22Rv1 (cell line): ENCODE results near the gene APOL2.

Experiments used
- CTCF ChIP-seq: fragments of 450-650 bp; IDR thresholded peaks from 2 replicates; pipeline ENCODE4 v1.5.1; 2017; ENCODE audit warnings: mild to moderate bottlenecking
- ZFX ChIP-seq: fragments of 450-650 bp; IDR thresholded peaks from 2 replicates; pipeline ENCODE4 v1.6.1; 2017; ENCODE audit warnings: antibody characterized with exemption, borderline replicate concordance

GRCh38 chr22:36277482-36278291 is 38.4 kb upstream of the APOL2 start:
- TF ChIP-seq CTCF, result peak; percentile 91
- TF ChIP-seq ZFX, result no peak
